ENCODE measurements around the gene CASR.
"Not testable (repeated sequence)": the region's sequence is repeated elsewhere in the genome, so short reads cannot be mapped to it uniquely, and the experiment has no call there.

CASR gene

GRCh38 chr3:122188737-122189136 lies 5.3 kb downstream of the CASR start:
- POLR2A ChIA-PET: no interaction called here
- no peak for TF ChIP-seq CTCF (IDR thresholded peaks at IDR 0.05; ENCODE audit: control extremely low read depth, extremely low read depth, low read depth, missing control alignments)
- no peak for DNase-seq (ENCODE audit: extremely low spot score)
- CTCF ChIA-PET: interaction anchor here (2.6 kb wide), 1 partner anchor 8 kb away, joined by 6 read pairs; no protein-coding TSS in a partner anchor

GRCh38 chr3:122189357-122189756 lies 5.9 kb downstream of the CASR start:
- no peak for TF ChIP-seq CTCF (IDR thresholded peaks at IDR 0.05; ENCODE audit: control extremely low read depth, extremely low read depth, low read depth, missing control alignments)
- ChIA-PET POLR2A (no interaction called here), CTCF (interaction anchor here (1.0 to 2.6 kb wide), 2 partner anchors 7 to 14 kb away, joined by 3 to 6 read pairs; no protein-coding TSS in a partner anchor)
- no peak for DNase-seq (ENCODE audit: extremely low spot score)

GRCh38 chr3:122190525-122190924 lies 7.1 kb downstream of the CASR start:
- TF ChIP-seq CTCF (IDR thresholded peaks at IDR 0.05; ENCODE audit: control extremely low read depth, extremely low read depth, low read depth, missing control alignments): no peak
- ChIA-PET POLR2A (no interaction called here), CTCF (interaction anchor here (1.0 to 1.2 kb wide), 3 partner anchors 12 to 27 kb away, joined by 3 read pairs; no protein-coding TSS in a partner anchor)
- no peak for DNase-seq (ENCODE audit: extremely low spot score)

- CTCF ChIA-PET: interaction anchor here (1.4 kb wide), 1 partner anchor 72 kb away, joined by 3 read pairs; no protein-coding TSS in a partner anchor
- TF ChIP-seq CTCF (IDR thresholded peaks at IDR 0.05; ENCODE audit: control extremely low read depth, extremely low read depth, low read depth, missing control alignments): no peak
- POLR2A ChIA-PET: no interaction called here
- DNase-seq (ENCODE audit: extremely low spot score): no peak
Measured at GRCh38 chr3:122198966-122199365, 15.5 kb downstream of the CASR start.

GRCh38 chr3:122199552-122199951 lies 16.1 kb downstream of the CASR start:
- POLR2A ChIA-PET: no interaction called here
- CTCF ChIA-PET: interaction anchor here (1.4 kb wide), 1 partner anchor 72 kb away, joined by 3 read pairs; no protein-coding TSS in a partner anchor

GRCh38 chr3:122200661-122201060 lies 17.2 kb downstream of the CASR start:
- TF ChIP-seq CTCF (IDR thresholded peaks at IDR 0.05; ENCODE audit: control extremely low read depth, extremely low read depth, low read depth, missing control alignments): no peak
- ChIA-PET POLR2A (no interaction called here), CTCF (no interaction called here)
- DNase-seq (ENCODE audit: extremely low spot score): no peak

More at GRCh38 chr3:122199552-122199951, 16.1 kb downstream of the CASR start:
- no peak for DNase-seq (ENCODE audit: extremely low spot score)
- TF ChIP-seq CTCF (IDR thresholded peaks at IDR 0.05; ENCODE audit: control extremely low read depth, extremely low read depth, low read depth, missing control alignments): no peak

- DNase-seq (ENCODE audit: extremely low spot score); POLR2A ChIA-PET; CTCF ChIA-PET: not testable (repeated sequence)
Measured at GRCh38 chr3:122201476-122201875, 18.0 kb downstream of the CASR start.
